ENCODE measurements around the gene CCDC192. TPM values are rescaled to one million over a fixed set of nuclear protein-coding genes. Genes with fewer than 3 reads are reported as not detected.

Gene CCDC192
- total and polyA plus RNA-seq, 10 of the 15 experiments (the other 5 are each of a cell fraction or from before 2014, with no cell fraction given), result 0.20 to 0.79 (median 0.32) TPM; not detected in 4

DNA sequence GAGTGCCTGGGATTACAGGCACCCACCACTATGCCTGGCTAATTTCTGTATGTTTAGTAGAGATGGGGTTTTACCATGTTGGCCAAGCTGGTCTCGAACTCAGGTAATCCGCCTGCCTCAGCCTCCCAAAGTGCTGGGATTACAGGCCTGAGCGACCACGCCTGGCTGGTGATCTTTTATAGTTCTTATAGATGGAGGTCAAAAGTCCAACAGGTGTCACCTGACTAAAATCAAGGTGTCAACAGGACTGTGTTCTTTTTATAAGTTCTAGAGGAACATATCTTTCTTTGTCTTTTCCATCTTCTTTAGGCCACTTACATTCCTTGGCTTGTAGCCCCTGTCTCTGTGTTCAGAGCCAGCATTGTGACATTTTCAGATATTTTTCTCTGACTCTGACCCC, 224.9 kb downstream of the CCDC192 start:
- Histone ChIP-seq H3K4me3 (no peak overlapping the region), H3K4me2 (ENCODE audit: control insufficient read depth, insufficient read depth) (no peak overlapping the region), H3K9ac (ENCODE audit: control insufficient read depth, insufficient read depth, low read length) (no peak overlapping the region), H3K36me3 (ENCODE audit: control insufficient read depth in 2 of 2, insufficient read depth in 2 of 2, low read length in 1 of 2) (no peaks in the 10 kb centered on the region), H3K4me1 (ENCODE audit: control insufficient read depth, insufficient read depth, low read length) (no peaks in the 10 kb centered on the region; the same call in 1 of the 2 replicates), H4K20me1 (ENCODE audit: control insufficient read depth, insufficient read depth) (no peaks in the 10 kb centered on the region), H3K27ac (ENCODE audit: control insufficient read depth, insufficient read depth) (no peak overlapping the region), H3K9me3 (replicated peaks; ENCODE audit: control insufficient read depth, insufficient read depth, low read length) (no peaks in the 10 kb centered on the region), H3K27me3 (replicated peaks in 1 of 2; ENCODE audit: control insufficient read depth in 2 of 2, insufficient read depth in 2 of 2, low read length in 1 of 2) (no peaks in the 10 kb centered on the region), H3K79me2 (ENCODE audit: control insufficient read depth, insufficient read depth, low read length) (no peaks in the 10 kb centered on the region), H2AFZ (ENCODE audit: control insufficient read depth, low read depth, low read length) (no peak overlapping the region)
- ChIA-PET RAD21 (ENCODE audit: unreplicated experiment) (interaction anchor here (1.1 kb wide), 1 partner anchor 18 kb away, joined by 3 read pairs; no protein-coding TSS in a partner anchor), CTCF (no interaction called here), SMC1A (ENCODE audit: uncharacterized antibody, unreplicated experiment) (interaction anchor here (0.6 kb wide), 2 partner anchors 105 to 141 kb away, joined by 3 read pairs; no protein-coding TSS in a partner anchor), POLR2A (interaction anchor here (0.7 kb wide), 1 partner anchor 359 kb away, joined by 4 read pairs; no protein-coding TSS in a partner anchor)
- WGBS (ENCODE audit: insufficient coverage, insufficient replicate concordance, low lambda C conversion rate, missing lambda C conversion rate), result 96% methylated on average over 4 of the region's 4 CpGs
- TF ChIP-seq RB1 (IDR thresholded peaks at IDR 0.05; ENCODE audit: borderline replicate concordance), result no peak
- TF ChIP-seq, protein P1, sequence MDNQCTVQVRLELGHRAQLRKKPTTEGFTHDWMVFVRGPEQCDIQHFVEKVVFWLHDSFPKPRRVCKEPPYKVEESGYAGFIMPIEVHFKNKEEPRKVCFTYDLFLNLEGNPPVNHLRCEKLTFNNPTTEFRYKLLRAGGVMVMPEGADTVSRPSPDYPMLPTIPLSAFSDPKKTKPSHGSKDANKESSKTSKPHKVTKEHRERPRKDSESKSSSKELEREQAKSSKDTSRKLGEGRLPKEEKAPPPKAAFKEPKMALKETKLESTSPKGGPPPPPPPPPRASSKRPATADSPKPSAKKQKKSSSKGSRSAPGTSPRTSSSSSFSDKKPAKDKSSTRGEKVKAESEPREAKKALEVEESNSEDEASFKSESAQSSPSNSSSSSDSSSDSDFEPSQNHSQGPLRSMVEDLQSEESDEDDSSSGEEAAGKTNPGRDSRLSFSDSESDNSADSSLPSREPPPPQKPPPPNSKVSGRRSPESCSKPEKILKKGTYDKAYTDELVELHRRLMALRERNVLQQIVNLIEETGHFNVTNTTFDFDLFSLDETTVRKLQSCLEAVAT (IDR thresholded peaks at IDR 0.05), result no peak
- no peak for TF ChIP-seq CREM (IDR thresholded peaks at IDR 0.05; ENCODE audit: low read depth)
- no peak for TF ChIP-seq GATAD2B (conservative IDR thresholded peaks at IDR 0.05; ENCODE audit: low read depth)
- TF ChIP-seq FOXM1 (IDR thresholded peaks at IDR 0.05; ENCODE audit: low read depth, low read length), result no peak
- no peak for TF ChIP-seq SMAD5 (IDR thresholded peaks at IDR 0.05; ENCODE audit: low read depth)
- BruUV-seq (replicated peaks), result no TSS peak
- no peak for DNase-seq (ENCODE audit: low read depth, low spot score)
- in situ Hi-C loops (cut with MboI) (no loop called here), intact Hi-C loops (cut with micrococcal nuclease; ENCODE audit: unreplicated experiment) (no loop called here)
- no peak for ATAC-seq
- FAIRE-seq, result no peak

DNA sequence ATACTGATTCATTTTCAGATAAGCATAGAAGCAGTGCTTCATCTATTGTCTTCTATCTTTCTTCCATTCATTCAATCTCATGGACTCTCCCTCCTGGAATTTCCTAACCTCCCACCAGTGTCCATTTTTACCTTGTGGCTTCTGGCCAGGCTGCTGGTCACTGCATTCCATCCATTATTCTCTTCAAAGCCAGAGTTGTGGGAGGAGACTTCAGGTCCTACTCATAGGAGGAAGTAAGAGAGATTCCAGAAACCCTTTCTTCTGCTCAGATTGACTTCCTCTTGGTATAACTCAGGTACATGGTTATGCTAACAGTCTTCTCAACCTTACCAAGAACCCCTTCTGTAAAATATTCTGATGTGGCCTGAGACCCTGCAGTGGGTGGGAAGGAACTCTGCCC, 227.1 kb downstream of the CCDC192 start:
- H3K9me3 ChIP-seq (replicated peaks; ENCODE audit: control insufficient read depth, insufficient read depth, low read length), result no peaks in the 10 kb centered on the region
- H3K27me3 ChIP-seq (replicated peaks in 1 of 2; ENCODE audit: control insufficient read depth in 2 of 2, insufficient read depth in 2 of 2, low read length in 1 of 2), result no peaks in the 10 kb centered on the region
- ATAC-seq, result no peak
- H3K4me2 ChIP-seq (ENCODE audit: control insufficient read depth, insufficient read depth), result no peak overlapping the region
- H3K9ac ChIP-seq (ENCODE audit: control insufficient read depth, insufficient read depth, low read length), result no peak overlapping the region
- H3K36me3 ChIP-seq (ENCODE audit: control insufficient read depth in 2 of 2, insufficient read depth in 2 of 2, low read length in 1 of 2), result no peaks in the 10 kb centered on the region
- intact Hi-C loops (cut with micrococcal nuclease; ENCODE audit: unreplicated experiment), result no loop called here
- no peak overlapping the region for H3K27ac ChIP-seq (ENCODE audit: control insufficient read depth, insufficient read depth)
- H2AFZ ChIP-seq (ENCODE audit: control insufficient read depth, low read depth, low read length), result no peak overlapping the region
- POLR2A ChIA-PET, result no interaction called here
- FAIRE-seq, result no peak
- H4K20me1 ChIP-seq (ENCODE audit: control insufficient read depth, insufficient read depth), result no peaks in the 10 kb centered on the region
- TF ChIP-seq RB1 (IDR thresholded peaks at IDR 0.05; ENCODE audit: borderline replicate concordance), result no peak
- TF ChIP-seq, protein P2, sequence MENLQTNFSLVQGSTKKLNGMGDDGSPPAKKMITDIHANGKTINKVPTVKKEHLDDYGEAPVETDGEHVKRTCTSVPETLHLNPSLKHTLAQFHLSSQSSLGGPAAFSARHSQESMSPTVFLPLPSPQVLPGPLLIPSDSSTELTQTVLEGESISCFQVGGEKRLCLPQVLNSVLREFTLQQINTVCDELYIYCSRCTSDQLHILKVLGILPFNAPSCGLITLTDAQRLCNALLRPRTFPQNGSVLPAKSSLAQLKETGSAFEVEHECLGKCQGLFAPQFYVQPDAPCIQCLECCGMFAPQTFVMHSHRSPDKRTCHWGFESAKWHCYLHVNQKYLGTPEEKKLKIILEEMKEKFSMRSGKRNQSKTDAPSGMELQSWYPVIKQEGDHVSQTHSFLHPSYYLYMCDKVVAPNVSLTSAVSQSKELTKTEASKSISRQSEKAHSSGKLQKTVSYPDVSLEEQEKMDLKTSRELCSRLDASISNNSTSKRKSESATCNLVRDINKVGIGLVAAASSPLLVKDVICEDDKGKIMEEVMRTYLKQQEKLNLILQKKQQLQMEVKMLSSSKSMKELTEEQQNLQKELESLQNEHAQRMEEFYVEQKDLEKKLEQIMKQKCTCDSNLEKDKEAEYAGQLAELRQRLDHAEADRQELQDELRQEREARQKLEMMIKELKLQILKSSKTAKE (IDR thresholded peaks at IDR 0.05; ENCODE audit: low read depth, poor library complexity, severe bottlenecking), result no peak
- TF ChIP-seq, protein P3, sequence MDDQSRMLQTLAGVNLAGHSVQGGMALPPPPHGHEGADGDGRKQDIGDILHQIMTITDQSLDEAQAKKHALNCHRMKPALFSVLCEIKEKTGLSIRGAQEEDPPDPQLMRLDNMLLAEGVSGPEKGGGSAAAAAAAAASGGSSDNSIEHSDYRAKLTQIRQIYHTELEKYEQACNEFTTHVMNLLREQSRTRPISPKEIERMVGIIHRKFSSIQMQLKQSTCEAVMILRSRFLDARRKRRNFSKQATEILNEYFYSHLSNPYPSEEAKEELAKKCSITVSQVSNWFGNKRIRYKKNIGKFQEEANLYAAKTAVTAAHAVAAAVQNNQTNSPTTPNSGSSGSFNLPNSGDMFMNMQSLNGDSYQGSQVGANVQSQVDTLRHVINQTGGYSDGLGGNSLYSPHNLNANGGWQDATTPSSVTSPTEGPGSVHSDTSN (IDR thresholded peaks at IDR 0.05; ENCODE audit: insufficient replicate concordance, low read depth, low read length), result no peak
- no peak for TF ChIP-seq MTA3 (IDR thresholded peaks at IDR 0.05; ENCODE audit: borderline replicate concordance, low read length)
- TF ChIP-seq ETV6 (conservative IDR thresholded peaks at IDR 0.05 in 1 of 2, IDR thresholded peaks at IDR 0.05 in 1 of 2; ENCODE audit: borderline replicate concordance in 1 of 2, low read depth in 1 of 2), result no peak
- TF ChIP-seq CEBPB (IDR thresholded peaks at IDR 0.05; ENCODE audit: borderline replicate concordance in 1 of 2, low read depth in 2 of 2, low read length in 2 of 2), result no peak
- CTCF ChIA-PET, result no interaction called here
- in situ Hi-C loops (cut with MboI), result no loop called here
- no TSS peak for BruUV-seq (replicated peaks)
- H3K79me2 ChIP-seq (ENCODE audit: control insufficient read depth, insufficient read depth, low read length), result no peaks in the 10 kb centered on the region
- H3K4me3 ChIP-seq, result no peak overlapping the region
- no peak for DNase-seq (ENCODE audit: low read depth, low spot score)
- RAD21 ChIA-PET (ENCODE audit: unreplicated experiment), result no interaction called here
- SMC1A ChIA-PET (ENCODE audit: uncharacterized antibody, unreplicated experiment), result no interaction called here
- H3K4me1 ChIP-seq (ENCODE audit: control insufficient read depth, insufficient read depth, low read length), result no peaks in the 10 kb centered on the region

Measured in GM12878 (cell line).